NCI-H146 treated with DMSO at 0.1 percent for 48 hours (cell line): Measurements from ENCODE around the gene DNASE1L1.

Experiments
- DNase-seq: peaks from one replicate; lab custom pipeline; 2025; ENCODE audit not compliant: unreplicated experiment; lab: John Stamatoyannopoulos, UW

Gene DNASE1L1

GRCh38 chrX:154369449-154370299 lies 39.4 kb downstream of the DNASE1L1 start:
- peak; percentile 43 for DNase-seq

DNA sequence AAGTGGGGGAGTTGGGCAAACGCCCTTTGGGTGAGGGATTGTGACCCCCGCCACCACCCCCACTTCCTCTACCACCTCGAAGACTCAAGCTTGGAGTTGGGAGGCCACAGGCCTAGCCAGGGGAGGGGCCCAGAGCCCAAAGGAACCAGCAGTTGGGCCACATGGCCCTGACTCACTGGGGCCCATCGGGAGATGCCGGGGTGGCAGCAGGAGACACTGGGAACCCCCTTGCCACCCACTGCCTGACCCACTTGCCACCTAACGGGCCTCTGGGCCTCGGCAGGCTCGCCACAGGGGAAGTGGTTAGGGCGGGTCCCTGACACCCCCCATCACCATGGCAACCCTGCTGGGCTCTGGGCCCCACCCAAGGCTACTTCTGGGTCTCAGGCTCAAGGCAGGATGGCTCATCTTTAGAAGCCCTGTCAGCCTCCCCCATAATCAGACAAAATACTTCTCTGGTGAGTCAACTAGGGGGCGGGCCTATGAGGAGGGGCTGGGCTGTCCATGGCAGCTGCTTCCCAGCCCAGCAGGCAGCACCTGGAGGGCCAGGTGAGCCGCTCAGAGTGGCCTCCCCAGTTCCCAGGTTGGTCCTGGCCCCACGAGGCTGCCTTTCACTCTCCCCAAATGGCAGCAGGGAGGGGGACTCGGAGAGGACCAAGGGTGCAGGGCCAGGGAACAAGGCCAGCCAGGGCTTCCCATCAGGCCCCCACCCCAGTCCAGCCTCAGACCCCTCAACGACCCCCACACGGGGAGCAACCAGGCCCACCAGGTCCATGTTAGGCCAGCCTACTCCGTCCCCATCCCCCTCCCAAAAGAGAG lies 40.2 kb downstream of the DNASE1L1 start:
- peak; percentile 22 for DNase-seq

GRCh38 chrX:154367474-154368308 lies 41.4 kb downstream of the DNASE1L1 start:
- DNase-seq: no peak

DNA sequence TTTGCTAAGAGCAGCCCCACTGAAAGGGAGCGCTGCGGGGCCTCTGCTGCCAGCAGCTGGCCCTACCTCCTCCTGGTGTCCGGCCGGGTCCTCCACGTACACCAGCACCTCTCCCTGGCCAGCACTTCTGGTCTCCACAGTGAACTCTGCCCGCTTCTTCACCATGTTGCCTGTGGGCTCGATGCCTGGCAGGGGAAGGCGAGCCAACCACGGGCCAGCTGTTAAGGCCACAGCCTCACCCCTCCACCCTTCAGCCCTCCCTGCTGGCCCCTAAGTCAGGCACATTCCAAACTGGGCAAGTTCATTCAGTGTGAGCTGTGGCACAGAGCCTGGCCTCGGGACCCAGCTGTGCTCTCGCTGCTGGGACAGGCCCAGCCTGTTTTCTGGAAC lies 42.4 kb downstream of the DNASE1L1 start:
- DNase-seq: no peak

DNA sequence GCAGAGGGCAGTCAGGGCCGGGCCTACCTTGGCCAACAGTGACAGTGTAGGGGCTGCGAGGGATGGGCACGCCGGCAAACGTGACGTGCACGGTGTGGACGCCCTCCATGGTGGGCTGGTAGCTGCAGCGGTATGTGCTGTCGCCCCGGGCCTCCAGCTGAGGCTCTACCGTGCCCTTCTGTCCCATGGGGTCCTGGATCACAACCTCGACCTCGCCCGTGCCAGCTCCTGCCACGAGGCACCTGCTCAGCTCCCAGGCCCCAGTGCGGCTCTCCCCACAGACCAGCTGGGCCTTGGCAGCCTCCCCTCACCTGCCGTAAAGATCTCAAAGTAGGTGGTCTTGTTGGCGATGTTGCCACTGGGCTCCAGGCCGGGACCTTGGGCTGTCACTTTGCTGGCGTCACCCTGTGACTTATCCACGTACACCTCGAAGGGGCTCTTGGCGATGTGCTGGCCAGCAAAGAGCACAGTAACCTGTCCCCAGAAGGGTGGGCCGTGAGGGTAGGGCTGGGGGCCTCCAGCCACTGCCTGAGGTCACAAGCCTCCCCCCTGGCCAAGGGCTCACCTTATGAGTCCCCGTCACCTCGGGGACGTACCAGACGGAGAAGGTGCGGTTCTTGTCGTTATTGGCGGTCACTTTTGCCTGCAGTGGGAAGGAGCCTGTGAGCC lies 42.9 kb downstream of the DNASE1L1 start:
- no peak for DNase-seq

DNA sequence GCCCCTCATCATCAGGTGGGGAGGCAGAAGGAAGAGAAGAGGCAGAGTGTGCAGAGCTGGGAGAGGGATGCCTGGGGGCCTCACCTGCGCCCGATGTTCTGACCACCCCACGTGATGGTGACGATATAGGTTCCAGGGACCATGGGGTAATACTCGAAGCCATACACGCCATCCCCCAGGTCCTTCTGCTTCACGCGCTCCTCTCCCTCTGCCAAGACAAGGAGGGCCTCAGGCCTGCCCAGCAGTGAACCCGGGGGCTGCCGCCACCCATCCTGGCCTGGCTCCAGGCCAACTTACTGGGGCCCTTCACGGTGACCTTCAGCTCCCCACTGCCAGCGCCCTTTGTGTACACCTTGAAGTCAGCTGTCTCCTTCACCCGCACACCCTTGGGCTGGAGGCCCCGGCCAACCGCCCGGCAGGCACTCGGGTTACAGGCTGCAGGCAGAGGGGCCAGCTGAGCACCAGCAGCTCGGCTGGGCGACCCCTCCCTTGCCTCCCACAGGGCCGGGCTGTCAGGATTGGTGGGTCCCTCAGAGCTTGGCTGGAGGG lies 43.9 kb downstream of the DNASE1L1 start:
- DNase-seq: no peak

DNA sequence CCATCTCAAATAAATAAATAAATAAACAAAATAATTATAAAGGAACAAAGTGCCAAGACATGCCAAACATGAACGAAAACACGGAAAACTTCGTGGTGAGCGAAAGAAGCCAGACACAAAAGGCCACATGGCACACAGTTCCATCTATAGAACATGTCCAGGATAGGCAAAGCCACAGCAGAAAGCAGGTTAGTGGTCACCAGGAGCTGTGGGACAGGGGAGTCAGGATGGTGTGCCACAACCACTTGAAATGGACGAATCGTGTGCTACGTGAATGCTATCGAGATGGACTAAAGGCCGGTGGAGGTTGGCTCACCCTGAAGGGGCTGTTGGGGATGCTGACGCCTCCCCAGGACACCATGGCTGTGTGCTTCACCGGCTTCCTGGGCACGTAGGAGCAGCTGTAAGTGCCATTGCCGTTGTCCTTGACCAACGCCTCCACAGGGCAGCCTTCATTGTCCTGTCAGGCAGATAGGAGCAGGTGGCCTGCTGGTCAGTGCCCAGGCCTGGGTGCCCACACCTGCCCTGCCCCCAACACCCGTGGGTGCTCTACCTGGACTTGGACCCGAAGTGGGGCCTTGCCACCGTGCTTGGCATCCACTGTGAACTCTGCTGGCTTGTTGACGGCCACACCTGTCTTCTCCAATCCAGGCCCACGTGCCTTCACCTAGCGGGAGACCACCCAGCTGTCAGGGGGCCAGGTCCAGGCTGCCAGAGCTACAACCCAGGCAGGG lies 45.2 kb downstream of the DNASE1L1 start:
- DNase-seq: no peak

GRCh38 chrX:154362085-154362742 lies 46.8 kb downstream of the DNASE1L1 start:
- no peak for DNase-seq

- DNase-seq: no peak
These were observed 48.8 kb downstream of the DNASE1L1 start for GRCh38 chrX:154360155-154360713.

DNA sequence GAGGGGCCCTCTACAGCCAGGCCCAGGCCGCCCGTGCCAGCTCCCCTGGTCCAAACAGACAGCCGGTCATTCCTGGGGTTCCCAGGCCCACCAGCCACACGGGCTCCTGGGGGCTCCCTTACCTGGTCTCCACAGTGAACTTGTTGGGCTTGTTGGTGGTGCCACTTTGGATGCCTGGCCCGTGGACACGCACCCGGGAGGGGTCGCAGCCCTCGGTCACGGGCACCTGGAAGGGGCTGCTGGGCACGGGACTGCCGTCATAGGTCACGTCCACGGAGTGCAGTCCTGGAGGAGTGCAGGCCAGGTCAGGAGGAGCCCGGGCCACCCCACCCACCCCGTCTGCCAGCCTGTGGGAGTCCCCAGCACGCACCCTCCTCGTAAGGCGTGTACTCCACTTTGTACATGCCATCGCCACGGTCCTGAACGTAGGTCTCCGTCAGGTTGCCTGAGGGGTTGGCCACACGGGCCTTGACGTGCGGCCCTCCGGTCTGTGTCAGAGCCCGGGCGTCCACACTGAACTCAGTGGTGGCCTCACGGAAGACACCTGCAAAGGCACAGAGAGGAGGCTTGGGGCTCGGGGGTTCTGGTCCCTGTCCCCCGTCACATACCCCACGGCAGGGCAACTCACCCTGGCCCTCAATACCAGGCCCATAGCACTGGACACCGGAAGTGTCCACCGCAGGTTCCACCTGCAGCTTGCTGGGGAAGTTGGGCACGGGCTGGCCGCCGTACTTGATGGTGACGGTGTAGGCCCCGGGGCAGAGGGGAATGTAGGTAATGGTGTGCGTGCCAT lies 49.5 kb downstream of the DNASE1L1 start:
- DNase-seq: no peak

DNA sequence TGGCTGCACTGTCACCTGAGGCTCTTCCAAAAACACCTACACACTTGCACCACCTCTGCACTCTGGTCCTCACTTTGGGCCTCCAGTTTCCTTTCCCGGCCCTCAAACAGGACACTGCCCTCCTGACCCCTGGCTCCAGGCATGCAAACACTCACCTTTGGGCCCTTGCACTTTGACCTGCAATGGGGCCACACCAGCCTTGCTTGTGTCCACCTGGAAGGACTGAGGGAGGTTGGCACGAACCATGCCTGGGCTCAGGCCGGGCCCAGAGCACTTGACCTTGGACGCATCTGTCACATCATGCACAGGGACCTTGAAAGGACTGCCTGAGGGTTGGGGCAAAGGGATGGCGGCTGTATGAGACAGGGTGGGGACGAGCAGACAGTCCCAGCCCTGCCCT lies 50.2 kb downstream of the DNASE1L1 start:
- DNase-seq: no peak

- no peak for DNase-seq
These were observed 51.0 kb downstream of the DNASE1L1 start for GRCh38 chrX:154358011-154358410.

DNA sequence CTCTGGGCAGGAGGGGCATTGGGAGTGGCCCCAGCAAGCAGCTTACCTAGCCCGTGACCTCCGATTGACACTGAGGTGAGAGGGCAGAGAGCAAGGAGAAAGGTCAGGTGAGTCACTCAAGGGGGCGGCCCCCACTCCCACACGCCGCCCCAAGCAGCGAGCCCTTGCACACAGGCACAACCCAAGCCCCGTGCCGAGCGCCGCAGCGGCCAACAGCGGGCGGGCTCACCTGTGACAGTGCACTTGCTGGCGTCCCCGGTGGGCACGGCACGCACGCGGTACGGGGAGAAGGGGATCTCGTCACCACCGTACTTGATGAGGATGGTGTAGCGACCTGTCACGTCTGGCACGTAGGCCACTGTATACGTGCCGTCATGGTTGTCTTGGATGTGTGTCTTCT lies 51.8 kb downstream of the DNASE1L1 start:
- DNase-seq: no peak

DNA sequence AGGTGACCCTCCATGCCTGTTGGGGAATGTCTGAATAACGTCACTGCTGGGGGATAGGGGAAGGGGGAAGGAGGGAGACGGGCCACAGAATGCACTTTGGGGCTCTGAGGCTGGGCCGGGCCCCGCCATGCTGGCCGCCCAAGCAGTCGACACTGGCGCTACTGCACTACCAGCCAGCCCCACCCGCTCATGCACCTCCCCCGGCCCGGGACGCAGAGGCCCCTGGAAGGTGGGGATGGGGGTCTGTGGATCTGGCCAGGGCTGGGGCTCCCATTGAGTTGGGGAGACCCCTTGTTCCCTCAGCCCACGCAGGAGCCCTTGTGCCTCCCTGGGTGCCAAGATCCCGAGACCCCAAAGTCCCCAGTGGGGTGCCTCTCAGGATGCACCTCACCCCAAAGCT lies 52.5 kb downstream of the DNASE1L1 start:
- no peak for DNase-seq

GRCh38 chrX:154355776-154356140 lies 53.3 kb downstream of the DNASE1L1 start:
- DNase-seq: no peak

DNA sequence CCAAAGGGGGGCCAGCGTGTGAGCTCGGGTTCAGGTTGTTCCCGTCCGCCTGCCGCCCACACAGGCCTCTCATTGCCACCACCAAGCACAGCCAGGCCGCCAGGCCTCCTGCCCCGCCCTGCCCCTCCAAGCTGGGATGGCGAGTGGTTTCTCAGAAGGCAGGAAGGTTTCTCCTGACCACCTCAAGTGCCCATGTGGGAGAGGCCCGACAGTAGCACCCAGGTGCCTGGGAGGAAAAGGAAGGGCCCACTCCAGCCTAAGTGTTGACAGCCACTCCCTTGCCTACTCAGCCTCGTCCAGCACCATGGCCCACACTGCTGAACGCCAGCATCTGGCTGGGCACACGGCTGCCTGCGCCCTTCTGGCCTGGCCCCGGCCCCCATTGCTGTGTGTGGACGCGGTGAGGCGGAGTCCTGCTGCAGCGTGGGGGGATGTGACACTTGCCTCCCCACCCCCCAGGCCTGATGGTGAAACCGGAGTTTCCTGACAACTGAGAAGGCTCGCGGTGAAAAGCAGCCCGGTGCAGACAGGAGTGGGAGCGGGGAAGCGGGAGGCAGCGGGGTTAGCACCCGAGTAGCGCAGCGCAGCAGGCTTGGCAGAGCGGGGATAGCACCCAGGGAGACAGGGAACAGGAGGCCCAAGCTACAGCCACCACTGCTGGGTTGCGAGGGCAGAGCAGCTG lies 53.8 kb downstream of the DNASE1L1 start:
- no peak for DNase-seq

- no peak for DNase-seq
These were observed 54.5 kb downstream of the DNASE1L1 start for GRCh38 chrX:154354516-154354915.

DNA sequence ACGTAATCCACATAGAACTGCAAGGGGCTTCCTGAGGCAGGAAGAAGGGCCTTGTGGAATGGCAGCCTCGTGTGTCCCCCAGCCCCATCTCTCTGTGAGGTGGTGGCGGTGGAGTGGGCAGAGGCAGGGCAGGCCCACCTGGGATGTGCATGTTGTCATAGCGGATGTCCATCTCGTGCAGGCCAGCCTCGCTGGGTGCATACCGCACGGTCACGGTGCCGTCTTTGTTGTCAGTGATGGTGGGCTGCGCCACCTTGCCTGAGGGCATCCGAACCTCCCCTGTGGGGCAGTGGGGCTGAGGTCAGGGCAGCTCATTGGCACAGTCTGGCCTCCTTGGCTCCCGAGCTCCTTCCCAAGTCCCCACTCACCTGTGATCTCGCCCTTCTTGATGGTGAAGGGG lies 55.0 kb downstream of the DNASE1L1 start:
- DNase-seq: no peak
